Common myeloid progenitor, CD34-positive (primary cell): Measurements from ENCODE around the gene FXN.

Experiments
- CTCF ChIA-PET: fragments of 350-600 bp; sonication (Branson Sonifier 250); formaldehyde crosslinking; loops from one replicate; lab custom pipeline; 2021; ENCODE audit warnings: antibody characterized with exemption; lab: Charles Lee
- POLR2A ChIA-PET: fragments of 350-600 bp; sonication (Branson Sonifier 250); formaldehyde crosslinking; loops from one replicate; lab custom pipeline; 2021; ENCODE audit warnings: antibody characterized with exemption; lab: Charles Lee
- DNase-seq, 3 donors: peaks; one replicate each; pipeline versions ENCODE4 v3.0.0 to v3.0.0-alpha.2; 2013
- H3K27ac ChIP-seq, 2 experiments: 1 replicate in 1 of 2; 2 replicates in 1 of 2; pipeline ENCODE4 v1.7.0; 2013; ENCODE audit warnings: inconsistent platforms in 2 of 2, low read length in 2 of 2, mild to moderate bottlenecking in 2 of 2, low read depth in 1 of 2, moderate library complexity in 1 of 2; ENCODE audit not compliant: severe bottlenecking in 2 of 2, insufficient read depth in 1 of 2, poor library complexity in 1 of 2
- H3K27me3 ChIP-seq, 5 experiments: replicated peaks in 2 of 5; 1 replicate in 3 of 5; 2 replicates in 2 of 5; pipeline versions ENCODE4 v1.6.1 to v1.7.0; 2013; ENCODE audit warnings: low read length in 4 of 5, mild to moderate bottlenecking in 2 of 5, moderate library complexity in 2 of 5, inconsistent platforms in 1 of 5; ENCODE audit not compliant: insufficient read depth in 5 of 5, control insufficient read depth in 4 of 5
- H3K36me3 ChIP-seq, 4 experiments: 1 replicate in 2 of 4; 2 replicates in 2 of 4; pipeline versions ENCODE4 v1.6.1 to v1.7.0; 2013; ENCODE audit warnings: low read length in 3 of 4, control low read depth in 1 of 4, mild to moderate bottlenecking in 1 of 4; ENCODE audit not compliant: control insufficient read depth in 4 of 4, insufficient read depth in 4 of 4
- H3K4me1 ChIP-seq, 4 experiments: 1 replicate in 3 of 4; 2 replicates in 1 of 4; pipeline versions ENCODE4 v1.6.1 to v1.7.1; 2013; ENCODE audit warnings: low read length in 3 of 4, mild to moderate bottlenecking in 3 of 4, control low read depth in 1 of 4, inconsistent platforms in 1 of 4, moderate library complexity in 1 of 4; ENCODE audit not compliant: control insufficient read depth in 4 of 4, insufficient read depth in 4 of 4; ENCODE audit errors: control extremely low read depth in 1 of 4
- H3K4me3 ChIP-seq, 7 experiments: 1 replicate in 4 of 7; 2 replicates in 3 of 7; pipeline versions ENCODE4 v1.5.1 to v1.7.0; 2013; ENCODE audit warnings: mild to moderate bottlenecking in 7 of 7, low read length in 6 of 7, moderate library complexity in 6 of 7, inconsistent platforms in 2 of 7, low read depth in 2 of 7, control low read depth in 1 of 7; ENCODE audit not compliant: insufficient read depth in 4 of 7, control insufficient read depth in 1 of 7; ENCODE audit errors: extremely low read depth in 1 of 7
- H3K9me3 ChIP-seq, 5 experiments: 1 replicate in 4 of 5; 2 replicates in 1 of 5; pipeline versions ENCODE4 v1.6.1 to v1.7.1; 2013; ENCODE audit warnings: low read length in 4 of 5, mild to moderate bottlenecking in 2 of 5, inconsistent platforms in 1 of 5, low read depth in 1 of 5, moderate library complexity in 1 of 5; ENCODE audit not compliant: control insufficient read depth in 4 of 5, insufficient read depth in 2 of 5; ENCODE audit errors: control extremely low read depth in 1 of 5
- WGBS: methylation state at CpG from one replicate; pipeline ENCODE4 v1.1.5; 2013; ENCODE audit not compliant: insufficient coverage; 5-methylcytosine and 5-hydroxymethylcytosine counted together

Gene FXN

DNA sequence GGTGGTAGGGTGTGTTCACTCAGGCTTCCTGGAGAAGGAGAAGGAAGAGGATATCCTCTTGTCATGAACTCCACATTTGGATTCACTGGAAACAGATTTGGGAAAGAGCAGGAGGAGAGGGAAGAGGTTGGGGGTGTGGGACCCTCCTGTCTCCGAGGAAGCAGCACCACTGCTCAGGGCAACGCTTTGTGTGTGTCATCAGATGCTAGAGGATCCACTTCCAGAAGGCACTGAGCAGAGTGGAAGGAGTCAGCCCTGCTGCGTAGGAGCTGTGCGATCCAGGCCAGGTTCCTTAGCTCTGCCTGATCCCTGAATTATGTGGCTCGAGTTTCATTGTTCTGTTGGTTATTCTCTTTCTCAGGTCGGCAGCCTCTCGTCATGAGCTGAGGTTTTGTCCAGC, 101.2 kb downstream of the FXN start:
- Histone ChIP-seq H3K27ac (no peak overlapping the region), H3K36me3 (peaks cover 0 to 3% (median 1%) of the 10 kb centered on the region in 4 experiments), H3K9me3 (no peaks in the 10 kb centered on the region), H3K27me3 (no peaks in the 10 kb centered on the region), H3K4me3 (no peak overlapping the region), H3K4me1 (peaks cover 0 to 4% (median 0%) of the 10 kb centered on the region in 4 experiments)
- POLR2A ChIA-PET: no interaction called here
- DNase-seq: no peak
- CTCF ChIA-PET: interaction anchor here (0.7 to 3.2 kb wide), 5 partner anchors 15 to 56 kb away, joined by 3 to 8 read pairs (median 7); no protein-coding TSS in a partner anchor
- WGBS: 93% methylated on average over 6 of the region's 7 CpGs

DNA sequence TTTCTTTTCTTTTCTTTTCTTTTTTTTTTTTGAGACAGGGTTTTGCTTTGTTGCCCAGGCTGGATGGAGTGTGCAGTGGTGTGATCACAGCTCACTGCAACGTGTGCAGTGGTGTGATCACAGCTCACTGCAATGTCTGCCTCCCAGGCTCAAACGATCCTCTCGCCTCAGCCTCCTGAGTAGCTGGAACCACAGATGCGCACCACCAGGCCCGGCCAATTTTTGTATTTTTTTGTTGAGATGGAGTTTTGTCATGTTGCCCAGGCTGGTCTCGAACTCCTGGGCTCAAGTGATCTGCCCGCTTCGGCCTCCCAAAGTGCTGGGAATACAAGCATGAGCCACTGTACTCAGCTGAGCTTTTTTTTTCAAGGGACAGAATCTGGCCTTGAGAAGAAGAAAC, 101.8 kb downstream of the FXN start:
- 92% methylated on average over 6 of the region's 8 CpGs for WGBS
- Histone ChIP-seq H3K36me3 (peaks cover 0 to 3% (median 1%) of the 10 kb centered on the region in 4 experiments), H3K27ac (no peak overlapping the region), H3K27me3 (no peaks in the 10 kb centered on the region), H3K4me3 (no peak overlapping the region), H3K9me3 (no peaks in the 10 kb centered on the region), H3K4me1 (peaks cover 0 to 4% (median 2%) of the 10 kb centered on the region in 4 experiments)
- CTCF ChIA-PET: interaction anchor here (0.7 to 3.2 kb wide), 4 partner anchors 15 to 56 kb away, joined by 4 to 8 read pairs (median 7); no protein-coding TSS in a partner anchor
- POLR2A ChIA-PET: no interaction called here
- DNase-seq: no peak

DNA sequence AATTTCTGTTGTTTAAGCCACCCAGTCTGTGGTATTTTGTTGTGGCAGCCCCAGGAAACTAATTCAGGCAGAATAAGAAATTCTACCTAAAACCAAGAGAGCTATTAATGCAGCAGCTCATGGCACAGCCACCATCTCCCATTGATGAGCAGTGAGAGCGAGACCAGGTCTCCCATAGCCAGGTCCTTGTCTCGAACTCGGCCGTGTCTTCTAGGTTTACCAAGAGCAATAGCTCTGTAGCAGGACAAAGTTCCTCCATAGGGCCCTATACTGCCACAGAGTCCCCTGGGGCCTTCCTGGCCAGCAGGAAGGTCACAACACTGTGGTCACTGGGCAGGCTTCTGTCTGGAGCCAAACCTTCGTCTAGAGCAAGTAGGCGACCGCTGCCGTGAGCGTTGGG, 104.0 kb downstream of the FXN start:
- no peak overlapping the region for H3K27ac ChIP-seq
- WGBS: 94% methylated on average over 5 of the region's 9 CpGs
- H3K36me3 ChIP-seq: peaks cover 0 to 2% (median 0%) of the 10 kb centered on the region in 4 experiments
- ChIA-PET POLR2A (no interaction called here), CTCF (interaction anchor here (1.3 to 3.2 kb wide), 3 partner anchors 17 to 85 kb away, joined by 3 to 8 read pairs (median 5); no protein-coding TSS in a partner anchor)
- no peaks in the 10 kb centered on the region for H3K9me3 ChIP-seq
- H3K4me1 ChIP-seq: peaks cover 0 to 4% (median 3%) of the 10 kb centered on the region in 4 experiments
- H3K27me3 ChIP-seq: no peaks in the 10 kb centered on the region
- DNase-seq: no peak
- no peak overlapping the region for H3K4me3 ChIP-seq

DNA sequence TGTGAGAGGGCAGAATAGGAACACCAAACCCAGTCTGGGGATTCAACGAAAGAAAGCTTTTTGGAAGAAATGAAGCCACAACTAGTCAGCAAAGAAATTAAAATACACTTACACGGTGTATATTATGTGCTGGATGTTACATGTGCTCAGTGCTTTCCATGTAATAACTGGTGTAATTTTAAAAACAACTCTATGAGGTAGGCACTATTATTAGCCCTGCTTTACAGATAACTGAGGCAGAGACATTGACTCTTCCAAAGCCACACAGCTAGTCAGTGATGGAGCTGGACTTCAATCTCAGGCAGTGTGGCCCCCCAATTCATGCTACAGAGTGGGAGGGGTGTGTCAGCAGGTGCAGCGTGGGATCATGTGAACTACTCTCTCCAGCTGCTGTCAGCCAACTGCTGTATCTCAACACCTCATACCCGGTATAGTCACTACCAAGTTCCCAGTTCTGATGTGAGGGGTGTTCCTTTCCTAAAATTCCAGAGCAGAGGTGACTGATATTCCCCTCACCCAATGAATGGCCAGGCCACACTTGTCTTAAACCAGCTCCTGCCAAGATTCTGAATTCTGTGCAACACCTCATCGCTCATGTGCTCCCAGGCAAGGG, 104.7 kb downstream of the FXN start:
- no peak for DNase-seq
- POLR2A ChIA-PET: no interaction called here
- H3K27ac ChIP-seq: no peak overlapping the region
- peaks cover 0 to 4% (median 3%) of the 10 kb centered on the region in 4 experiments for H3K4me1 ChIP-seq
- no peaks in the 10 kb centered on the region for H3K27me3 ChIP-seq
- no peaks in the 10 kb centered on the region for H3K36me3 ChIP-seq
- no peak overlapping the region for H3K4me3 ChIP-seq
- WGBS: 100% methylated on average over 2 of the region's 5 CpGs
- CTCF ChIA-PET: interaction anchor here (1.2 to 1.5 kb wide), 3 partner anchors 17 to 85 kb away, joined by 3 to 5 read pairs (median 3); no protein-coding TSS in a partner anchor
- H3K9me3 ChIP-seq: no peaks in the 10 kb centered on the region

DNA sequence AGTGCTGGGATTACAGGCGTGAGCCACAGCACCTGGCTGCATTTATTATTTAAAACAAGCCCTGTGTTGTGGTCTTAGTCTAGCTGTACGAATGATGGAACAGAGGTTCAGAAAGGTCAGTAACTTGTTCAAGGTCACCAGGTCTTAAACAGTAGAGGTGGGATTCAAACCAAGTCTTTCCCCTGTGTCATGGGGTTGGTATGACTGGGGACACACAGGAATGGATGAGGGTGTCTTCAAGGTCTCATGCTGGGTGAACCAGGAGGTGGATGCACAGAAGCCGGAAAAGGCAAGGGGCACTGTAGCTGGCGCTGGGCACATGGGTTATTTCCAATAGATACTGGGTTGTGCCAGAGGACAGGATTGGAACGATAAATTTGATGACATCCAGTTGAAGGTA, 106.3 kb downstream of the FXN start:
- ChIA-PET POLR2A (no interaction called here), CTCF (interaction anchor here (3.4 kb wide), 1 partner anchor 17 kb away, joined by 18 read pairs; no protein-coding TSS in a partner anchor)
- Histone ChIP-seq H3K4me1 (peaks cover 0 to 4% (median 3%) of the 10 kb centered on the region in 4 experiments), H3K36me3 (no peaks in the 10 kb centered on the region), H3K27ac (no peak overlapping the region), H3K4me3 (no peak overlapping the region), H3K27me3 (no peaks in the 10 kb centered on the region), H3K9me3 (no peaks in the 10 kb centered on the region)
- DNase-seq: no peak
- 98% methylated on average over 4 of the region's 5 CpGs for WGBS

DNA sequence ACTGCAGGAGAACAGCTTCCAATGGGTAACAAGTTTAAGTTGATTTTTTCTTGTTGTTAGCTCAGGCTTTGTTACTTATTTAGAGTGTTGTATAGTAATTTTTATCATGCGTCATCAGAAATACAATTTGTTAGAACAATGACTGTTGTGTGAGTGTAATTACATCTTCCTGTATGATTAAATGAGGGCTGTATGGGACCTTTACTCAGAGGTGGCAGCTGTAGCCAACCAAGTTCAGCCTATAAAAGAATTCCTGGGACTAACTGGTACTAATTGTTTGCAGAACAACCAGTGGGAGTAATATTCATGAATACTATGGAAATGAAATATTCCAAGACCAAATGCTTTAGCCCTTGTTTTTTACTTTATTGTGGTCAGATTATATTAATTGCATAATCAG, 107.7 kb downstream of the FXN start:
- Histone ChIP-seq H3K4me3 (no peak overlapping the region), H3K36me3 (no peaks in the 10 kb centered on the region), H3K27me3 (no peaks in the 10 kb centered on the region), H3K9me3 (no peaks in the 10 kb centered on the region), H3K27ac (no peak overlapping the region), H3K4me1 (peaks cover 0 to 4% (median 3%) of the 10 kb centered on the region in 4 experiments)
- no CpG with 5 or more reads among the region's 1 CpG for WGBS
- ChIA-PET POLR2A (no interaction called here), CTCF (interaction anchor here (1.1 to 3.4 kb wide), 3 partner anchors 16 to 108 kb away, joined by 3 to 18 read pairs (median 3); partner anchors contain the start of gene FXN)
- DNase-seq: no peak

DNA sequence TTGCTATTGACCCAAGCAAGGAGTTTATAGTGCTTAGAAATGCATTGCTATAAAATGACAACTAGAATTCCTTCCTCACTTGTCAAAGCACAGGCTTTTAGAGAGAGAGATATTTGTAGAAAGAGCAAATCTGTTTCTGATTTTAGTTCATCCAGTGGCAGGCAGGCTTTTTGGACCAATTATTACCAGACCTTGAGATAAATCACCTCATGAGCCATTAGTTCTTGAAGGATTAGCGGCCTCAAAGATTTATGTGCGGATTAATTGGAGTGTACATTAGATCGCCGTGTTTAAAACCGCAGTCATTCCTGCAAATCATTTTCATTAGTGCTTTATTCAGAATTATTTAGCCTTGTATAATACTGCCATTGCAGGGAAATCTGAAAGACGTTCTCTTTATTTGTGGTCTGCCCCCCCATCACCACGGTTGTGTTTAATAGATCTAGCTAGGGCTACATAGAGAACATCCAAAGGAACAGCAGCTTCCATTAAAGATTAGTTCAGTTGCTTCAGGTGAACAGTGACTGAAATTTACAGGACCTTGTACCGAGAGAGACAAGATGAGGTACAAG, 109.7 kb downstream of the FXN start:
- H3K9me3 ChIP-seq: no peaks in the 10 kb centered on the region
- H3K36me3 ChIP-seq: no peaks in the 10 kb centered on the region
- DNase-seq: no peak
- ChIA-PET POLR2A (no interaction called here), CTCF (interaction anchor here (0.8 to 3.4 kb wide), 2 partner anchors 14 to 48 kb away, joined by 3 to 18 read pairs; no protein-coding TSS in a partner anchor)
- H3K4me3 ChIP-seq: no peak overlapping the region
- WGBS: 100% methylated on average over 4 of the region's 8 CpGs
- no peaks in the 10 kb centered on the region for H3K27me3 ChIP-seq
- no peak overlapping the region for H3K27ac ChIP-seq
- peaks cover 6 to 11% (median 8%) of the 10 kb centered on the region in 4 experiments for H3K4me1 ChIP-seq
